Hepatic stellate cell (primary cell): Measurements from ENCODE around the gene NPY1R.

Experiments used
- DNase-seq: peaks from one replicate; pipeline ENCODE4 v3.0.0; 2011; ENCODE audit warnings: low spot score

Gene NPY1R

GRCh38 chr4:163279713-163280112 is 52.7 kb downstream of the NPY1R start:
- no peak for DNase-seq

GRCh38 chr4:163274861-163275260 is 57.5 kb downstream of the NPY1R start:
- no peak for DNase-seq
